Adrenal gland (tissue), 5 donors: ENCODE measurements around the gene STARD13.

Source experiments
- CTCF ChIP-seq, 6 experiments: fragments of 450-650 bp in 4 of 6; fragments of 200-600 bp in 2 of 6; sonication (generic) in 1 of 6; IDR thresholded peaks; 1 replicate in 5 of 6; 2 replicates in 1 of 6; pipeline versions ENCODE4 v1.5.1 to v1.8.0; 2016 to 2021; ENCODE audit warnings: antibody characterized with exemption in 6 of 6, mild to moderate bottlenecking in 2 of 6, moderate library complexity in 1 of 6
- POLR2A ChIP-seq, 2 donors: fragments of 450-650 bp; IDR thresholded peaks; one replicate each; pipeline ENCODE4 v1.6.1; 2017; ENCODE audit warnings: antibody characterized with exemption in 2 of 2, mild to moderate bottlenecking in 2 of 2, moderate library complexity in 1 of 2
- donor health status: DM: no; HTN: no; CAD: no.

GRCh38 chr13:33179463-33179862 lies 106.1 kb downstream of the STARD13 start:
- TF ChIP-seq CTCF (IDR thresholded peaks at IDR 0.05) (no peak), POLR2A (IDR thresholded peaks at IDR 0.05) (no peak)
